AG09309 (cell line): ENCODE measurements around the gene ACBD6.

ENCODE experiments used
- DNase-seq: peaks from one replicate; pipeline ENCODE4 v3.0.0-alpha.2; 2010; ENCODE audit warnings: low read depth
- H3K4me3 ChIP-seq: 2 replicates; pipeline ENCODE4 v1.5.1; 2011; ENCODE audit warnings: mild to moderate bottlenecking, low read depth, low read length, moderate library complexity; ENCODE audit not compliant: control insufficient read depth
- CTCF ChIP-seq: IDR thresholded peaks from 2 replicates; pipeline ENCODE4 v1.5.1; 2011; ENCODE audit warnings: mild to moderate bottlenecking, low read depth, low read length, inconsistent platforms; ENCODE audit not compliant: insufficient read depth, control insufficient read depth; ENCODE audit errors: missing control alignments

The ACBD6 gene

GRCh38 chr1:180497826-180498225, 4.6 kb downstream of the ACBD6 start:
- no peak overlapping the region for H3K4me3 ChIP-seq
- TF ChIP-seq CTCF: no peak
- no peak for DNase-seq

GRCh38 chr1:180494370-180494769, 8.0 kb downstream of the ACBD6 start:
- H3K4me3 ChIP-seq: no peak overlapping the region
- no peak for TF ChIP-seq CTCF
- no peak for DNase-seq

- DNase-seq: no peak
- TF ChIP-seq CTCF: no peak
- H3K4me3 ChIP-seq: no peak overlapping the region
These were observed 12.4 kb downstream of the ACBD6 start for GRCh38 chr1:180489976-180490375.

- DNase-seq: no peak
- no peak overlapping the region for H3K4me3 ChIP-seq
- TF ChIP-seq CTCF: no peak
These were observed 13.1 kb downstream of the ACBD6 start for GRCh38 chr1:180489313-180489712.

GRCh38 chr1:180488661-180489060, 13.7 kb downstream of the ACBD6 start:
- no peak for DNase-seq
- H3K4me3 ChIP-seq: no peak overlapping the region
- TF ChIP-seq CTCF: no peak

GRCh38 chr1:180486092-180486491, 16.3 kb downstream of the ACBD6 start:
- no peak for TF ChIP-seq CTCF
- DNase-seq: no peak
- H3K4me3 ChIP-seq: no peak overlapping the region

GRCh38 chr1:180484490-180484889, 17.9 kb downstream of the ACBD6 start:
- DNase-seq: no peak

More at GRCh38 chr1:180484490-180484889, 17.9 kb downstream of the ACBD6 start:
- TF ChIP-seq CTCF: no peak
- H3K4me3 ChIP-seq: no peak overlapping the region
